Placental epithelial cell (primary cell): ENCODE results near the gene DNAH9. TPM values are rescaled to one million over a fixed set of nuclear protein-coding genes. Genes with fewer than 3 reads are reported as not detected.

Source experiments
- total RNA-seq: library from RNA; depleted of rRNA; stranded (reverse); fragments of >200 nt; gene quantifications from 2 replicates; pipeline ENCODE4 v1.2.3, GENCODE V29; 2012

The DNAH9 gene
- not detected in 2 replicates for total RNA-seq

GRCh38 chr17:11598274-11599221 lies at the start of gene DNAH9:
DNAH9 (plus strand) TSS chr17:11598470; CDS start chr17:11598499, 29 bp downstream.

GRCh38 chr17:11997147-11997971 lies 399.1 kb downstream of the DNAH9 start, which contains the start of gene ZNF18:
ZNF18 (minus strand) TSS chr17:11997475; CDS start chr17:11992829, 4,646 bp downstream.

